Astrocyte of the spinal cord (primary cell): ENCODE results near the gene TEX35.
"Not testable (repeated sequence)": the region's sequence is repeated elsewhere in the genome, so short reads cannot be mapped to it uniquely, and the experiment has no call there.

Source experiments
- DNase-seq: peaks from one replicate; pipeline ENCODE4 v3.0.0; 2011; ENCODE audit warnings: low read depth, low spot score
- H3K4me3 ChIP-seq: 2 replicates; pipeline ENCODE4 v1.5.1; 2011; ENCODE audit warnings: low read depth, mild to moderate bottlenecking, low read length, moderate library complexity
- CTCF ChIP-seq: IDR thresholded peaks from 2 replicates; pipeline ENCODE4 v1.5.1; 2012; ENCODE audit warnings: low read depth, mild to moderate bottlenecking, low read length, inconsistent platforms
- in situ Hi-C: cut with HindIII; loops from 2 replicates; pipeline ENCODE4 v1.10.0; 2017; ENCODE audit warnings: low sequenced_read_pairs

The TEX35 gene

GRCh38 chr1:178548108-178548507 lies 35.2 kb downstream of the TEX35 start:
- no peak overlapping the region for H3K4me3 ChIP-seq
- in situ Hi-C loops: no loop called here
- no peak for TF ChIP-seq CTCF
- DNase-seq: no peak

DNA sequence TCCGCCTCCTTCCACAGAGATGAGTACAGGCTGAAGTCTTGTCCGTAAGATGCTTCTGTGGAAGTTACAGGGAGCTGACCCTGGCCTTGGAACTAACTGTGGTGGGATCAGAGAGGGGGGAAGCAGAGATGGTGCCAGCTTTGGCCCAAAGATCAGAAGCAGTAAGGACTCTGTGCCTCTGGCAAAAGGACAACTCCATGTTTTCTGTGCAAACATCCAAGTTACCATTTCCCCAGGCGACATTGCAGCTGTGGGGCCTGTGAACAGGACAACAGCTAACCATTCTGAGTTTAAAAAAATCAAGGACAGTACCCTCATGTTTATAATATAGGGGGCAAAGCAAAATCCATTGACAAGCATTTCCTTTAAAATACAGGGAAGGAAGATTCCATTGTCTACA lies 38.4 kb downstream of the TEX35 start:
- no peak overlapping the region for H3K4me3 ChIP-seq
- no peak for TF ChIP-seq CTCF
- in situ Hi-C loops: no loop called here
- no peak for DNase-seq

GRCh38 chr1:178551940-178552339 lies 39.0 kb downstream of the TEX35 start:
- no peak for DNase-seq
- no peak overlapping the region for H3K4me3 ChIP-seq
- in situ Hi-C loops: no loop called here
- TF ChIP-seq CTCF: no peak

GRCh38 chr1:178552856-178553255 lies 39.9 kb downstream of the TEX35 start:
- no peak for TF ChIP-seq CTCF
- in situ Hi-C loops: no loop called here

GRCh38 chr1:178554351-178554750 lies 41.4 kb downstream of the TEX35 start:
- in situ Hi-C loops, DNase-seq, H3K4me3 ChIP-seq: not testable (repeated sequence)

More at GRCh38 chr1:178552856-178553255, 39.9 kb downstream of the TEX35 start:
- H3K4me3 ChIP-seq: no peak overlapping the region
- DNase-seq: no peak

DNA sequence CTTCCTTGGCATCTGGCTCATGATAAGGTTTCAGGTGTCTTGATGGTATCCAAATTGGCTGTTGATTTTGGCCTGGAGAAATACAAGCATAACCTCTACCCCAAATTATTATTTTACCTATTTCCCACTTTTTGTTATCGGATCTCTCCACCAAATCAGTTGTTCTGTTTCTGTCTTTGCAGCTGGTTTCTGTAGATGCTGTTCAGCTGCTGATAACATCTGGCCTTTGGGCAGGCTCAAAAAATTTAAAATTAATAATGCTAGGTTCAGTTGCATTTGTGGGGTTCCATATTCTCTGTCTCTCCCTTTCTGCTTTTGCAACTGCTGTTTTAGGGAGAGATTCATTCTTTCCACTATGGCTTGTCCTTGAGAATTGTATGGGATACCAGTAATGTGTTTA lies 42.7 kb downstream of the TEX35 start:
- in situ Hi-C loops: not testable (repeated sequence)

GRCh38 chr1:178558816-178559215 lies 45.9 kb downstream of the TEX35 start:
- DNase-seq, H3K4me3 ChIP-seq, in situ Hi-C loops: not testable (repeated sequence)

More for the DNA sequence above, 42.7 kb downstream of the TEX35 start:
- DNase-seq, H3K4me3 ChIP-seq: not testable (repeated sequence)

- TF ChIP-seq CTCF: no peak
- no peak for DNase-seq
- in situ Hi-C loops: no loop called here
- no peak overlapping the region for H3K4me3 ChIP-seq
These were observed 48.0 kb downstream of the TEX35 start for GRCh38 chr1:178560871-178561376.
